ENCODE data around the gene GLTPD2. TPM values are rescaled to one million over a fixed set of nuclear protein-coding genes. Genes with fewer than 3 reads are reported as not detected.

GLTPD2 gene
- total RNA-seq, 1 experiment from 2014 or later, result not detected

DNA sequence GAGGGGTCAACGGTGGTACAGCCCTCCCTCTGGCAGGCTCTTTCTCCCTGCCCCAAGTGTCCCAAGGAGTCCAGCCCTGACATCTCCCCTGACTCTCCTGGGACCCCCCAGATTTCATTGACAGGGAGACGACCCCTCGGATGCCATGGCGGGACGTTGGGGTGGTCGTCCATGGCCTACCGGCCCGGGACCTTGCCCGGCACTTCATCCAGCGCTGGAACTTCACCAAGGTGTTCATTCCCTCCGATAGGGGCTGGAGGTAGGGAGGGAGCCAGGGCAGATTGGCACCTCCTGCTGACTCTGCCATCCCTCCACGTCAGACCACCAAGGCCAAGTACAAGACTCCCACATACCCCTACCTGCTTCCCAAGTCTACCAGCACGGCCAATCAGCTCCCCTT lies 28.1 kb downstream of the GLTPD2 start:
- CTCF ChIA-PET, result no interaction called here
- Histone ChIP-seq H3K79me2 (ENCODE audit: insufficient read depth, low read length) (no peaks in the 10 kb centered on the region), H3K4me3 (replicated peaks in 1 of 2; ENCODE audit: low read depth in 1 of 2, low read length in 2 of 2) (no peak overlapping the region), H3K27me3 (ENCODE audit: insufficient read depth, low read length) (no peaks in the 10 kb centered on the region), H4K20me1 (ENCODE audit: insufficient read depth) (no peaks in the 10 kb centered on the region), H3K9ac (ENCODE audit: low read length) (no peak overlapping the region), H3K36me3 (ENCODE audit: control insufficient read depth in 1 of 2, insufficient read depth in 2 of 2, low read length in 2 of 2) (peaks cover 3 to 4% of the 10 kb centered on the region in 2 experiments; a peak in 2 of 4 replicates), H3K9me2 (ENCODE audit: insufficient read depth) (no peaks in the 10 kb centered on the region), H3K4me2 (ENCODE audit: low read length) (no peak overlapping the region), H3K4me1 (ENCODE audit: control insufficient read depth in 1 of 2, insufficient read depth in 2 of 2, low read length in 2 of 2) (no peaks in the 10 kb centered on the region), H3K9me3 (ENCODE audit: control insufficient read depth in 1 of 2, insufficient read depth in 1 of 2, low read depth in 1 of 2, low read length in 2 of 2) (no peaks in the 10 kb centered on the region), H2AFZ (ENCODE audit: low read depth, low read length, poor library complexity, severe bottlenecking) (no peak overlapping the region), H3K27ac (ENCODE audit: low read depth, low read length) (no peak overlapping the region)
- RAD21 ChIA-PET (ENCODE audit: low non-redundant PET in 1 of 2, low total read pairs in 2 of 2, uncharacterized antibody in 2 of 2, unreplicated experiment in 2 of 2), result no interaction called here
- intact Hi-C loops (cut with micrococcal nuclease), result no loop called here
- POLR2A ChIA-PET, result no interaction called here
- TF ChIP-seq EGR1 (IDR thresholded peaks at IDR 0.05; ENCODE audit: low read depth) (no peak), SIN3A (IDR thresholded peaks at IDR 0.05; ENCODE audit: low read depth) (no peak), POLR2A (IDR thresholded peaks at IDR 0.05; ENCODE audit: borderline replicate concordance, extremely low read depth, insufficient read depth, insufficient read length) (no peak), ZNF274 (IDR thresholded peaks at IDR 0.05; ENCODE audit: low read depth, low read length) (no peak), ZFX (IDR thresholded peaks at IDR 0.05) (no peak), POLR2AphosphoS5 (IDR thresholded peaks at IDR 0.05; ENCODE audit: low read depth, low read length) (no peak), YY1 (IDR thresholded peaks at IDR 0.05; ENCODE audit: extremely low read depth, insufficient replicate concordance, low read depth, low read length) (no peak), SP1 (IDR thresholded peaks at IDR 0.05; ENCODE audit: low read depth) (no peak)
- DNase-seq (ENCODE audit: low read depth, low spot score) (no peak), ATAC-seq (no peak)
- BruUV-seq (replicated peaks), result no TSS peak

- no peaks in the 10 kb centered on the region for H3K4me1 ChIP-seq (ENCODE audit: control insufficient read depth in 1 of 2, insufficient read depth in 2 of 2, low read length in 2 of 2)
- no peaks in the 10 kb centered on the region for H3K27me3 ChIP-seq (ENCODE audit: insufficient read depth, low read length)
- H3K4me2 ChIP-seq (ENCODE audit: low read length), result no peak overlapping the region
- H3K79me2 ChIP-seq (ENCODE audit: insufficient read depth, low read length), result no peaks in the 10 kb centered on the region
- ChIA-PET POLR2A (no interaction called here), CTCF (no interaction called here), RAD21 (ENCODE audit: low non-redundant PET in 1 of 2, low total read pairs in 2 of 2, uncharacterized antibody in 2 of 2, unreplicated experiment in 2 of 2) (no interaction called here)
- TF ChIP-seq TCF7L2 (IDR thresholded peaks at IDR 0.05; ENCODE audit: borderline replicate concordance, extremely low read depth, insufficient read depth, insufficient read length) (no peak), POLR2A (IDR thresholded peaks at IDR 0.05; ENCODE audit: borderline replicate concordance, extremely low read depth, insufficient read depth, insufficient read length) (no peak), JUND (IDR thresholded peaks at IDR 0.05) (no peak), SIN3A (IDR thresholded peaks at IDR 0.05; ENCODE audit: low read depth) (no peak), EZH2 (IDR thresholded peaks at IDR 0.05) (no peak), ZBTB33 (IDR thresholded peaks at IDR 0.05; ENCODE audit: extremely low read depth, insufficient replicate concordance, low read length) (no peak), ZNF274 (IDR thresholded peaks at IDR 0.05; ENCODE audit: low read depth, low read length) (no peak), SP1 (IDR thresholded peaks at IDR 0.05; ENCODE audit: low read depth) (no peak), ELF1 (IDR thresholded peaks at IDR 0.05; ENCODE audit: borderline replicate concordance, low read depth) (no peak)
- TF ChIP-seq, protein P1, sequence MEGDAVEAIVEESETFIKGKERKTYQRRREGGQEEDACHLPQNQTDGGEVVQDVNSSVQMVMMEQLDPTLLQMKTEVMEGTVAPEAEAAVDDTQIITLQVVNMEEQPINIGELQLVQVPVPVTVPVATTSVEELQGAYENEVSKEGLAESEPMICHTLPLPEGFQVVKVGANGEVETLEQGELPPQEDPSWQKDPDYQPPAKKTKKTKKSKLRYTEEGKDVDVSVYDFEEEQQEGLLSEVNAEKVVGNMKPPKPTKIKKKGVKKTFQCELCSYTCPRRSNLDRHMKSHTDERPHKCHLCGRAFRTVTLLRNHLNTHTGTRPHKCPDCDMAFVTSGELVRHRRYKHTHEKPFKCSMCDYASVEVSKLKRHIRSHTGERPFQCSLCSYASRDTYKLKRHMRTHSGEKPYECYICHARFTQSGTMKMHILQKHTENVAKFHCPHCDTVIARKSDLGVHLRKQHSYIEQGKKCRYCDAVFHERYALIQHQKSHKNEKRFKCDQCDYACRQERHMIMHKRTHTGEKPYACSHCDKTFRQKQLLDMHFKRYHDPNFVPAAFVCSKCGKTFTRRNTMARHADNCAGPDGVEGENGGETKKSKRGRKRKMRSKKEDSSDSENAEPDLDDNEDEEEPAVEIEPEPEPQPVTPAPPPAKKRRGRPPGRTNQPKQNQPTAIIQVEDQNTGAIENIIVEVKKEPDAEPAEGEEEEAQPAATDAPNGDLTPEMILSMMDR (IDR thresholded peaks at IDR 0.05 in 2 of 3, conservative IDR thresholded peaks at IDR 0.05 in 1 of 3; ENCODE audit: borderline replicate concordance in 1 of 3, insufficient read depth in 1 of 3, low read depth in 2 of 3, low read length in 2 of 3), result no peak
- DNase-seq (ENCODE audit: low read depth, low spot score) (no peak), ATAC-seq (peak; percentile 68)
- H3K9me2 ChIP-seq (ENCODE audit: insufficient read depth), result no peaks in the 10 kb centered on the region
- H3K4me3 ChIP-seq (replicated peaks in 1 of 2; ENCODE audit: low read depth in 1 of 2, low read length in 2 of 2), result no peak overlapping the region
- intact Hi-C loops (cut with micrococcal nuclease), result no loop called here
- H3K27ac ChIP-seq (ENCODE audit: low read depth, low read length), result no peak overlapping the region
- no peaks in the 10 kb centered on the region for H3K9me3 ChIP-seq (ENCODE audit: control insufficient read depth in 1 of 2, insufficient read depth in 1 of 2, low read depth in 1 of 2, low read length in 2 of 2)
- BruUV-seq (replicated peaks), result no TSS peak
- no peak overlapping the region for H3K9ac ChIP-seq (ENCODE audit: low read length)
- H2AFZ ChIP-seq (ENCODE audit: low read depth, low read length, poor library complexity, severe bottlenecking), result no peak overlapping the region
- peaks cover 3 to 4% of the 10 kb centered on the region in 2 experiments; a peak in 2 of 4 replicates for H3K36me3 ChIP-seq (ENCODE audit: control insufficient read depth in 1 of 2, insufficient read depth in 2 of 2, low read length in 2 of 2)
- H4K20me1 ChIP-seq (ENCODE audit: insufficient read depth), result no peaks in the 10 kb centered on the region
Measured at GRCh38 chr17:4818276-4818675, 29.5 kb downstream of the GLTPD2 start.

Data from HCT116 (cell line).